LNCAP (cell line): Measurements from ENCODE around the gene LDHB.

Source experiments
- TF ChIP-seq, protein P1 (sequence below): fragments of 450-650 bp; IDR thresholded peaks from 2 replicates; pipeline ENCODE4 v1.5.1; 2017; ENCODE audit warnings: mild to moderate bottlenecking

The LDHB gene

GRCh38 chr12:21691515-21691914 is 33.9 kb upstream of the LDHB start:
- TF ChIP-seq, protein P1, sequence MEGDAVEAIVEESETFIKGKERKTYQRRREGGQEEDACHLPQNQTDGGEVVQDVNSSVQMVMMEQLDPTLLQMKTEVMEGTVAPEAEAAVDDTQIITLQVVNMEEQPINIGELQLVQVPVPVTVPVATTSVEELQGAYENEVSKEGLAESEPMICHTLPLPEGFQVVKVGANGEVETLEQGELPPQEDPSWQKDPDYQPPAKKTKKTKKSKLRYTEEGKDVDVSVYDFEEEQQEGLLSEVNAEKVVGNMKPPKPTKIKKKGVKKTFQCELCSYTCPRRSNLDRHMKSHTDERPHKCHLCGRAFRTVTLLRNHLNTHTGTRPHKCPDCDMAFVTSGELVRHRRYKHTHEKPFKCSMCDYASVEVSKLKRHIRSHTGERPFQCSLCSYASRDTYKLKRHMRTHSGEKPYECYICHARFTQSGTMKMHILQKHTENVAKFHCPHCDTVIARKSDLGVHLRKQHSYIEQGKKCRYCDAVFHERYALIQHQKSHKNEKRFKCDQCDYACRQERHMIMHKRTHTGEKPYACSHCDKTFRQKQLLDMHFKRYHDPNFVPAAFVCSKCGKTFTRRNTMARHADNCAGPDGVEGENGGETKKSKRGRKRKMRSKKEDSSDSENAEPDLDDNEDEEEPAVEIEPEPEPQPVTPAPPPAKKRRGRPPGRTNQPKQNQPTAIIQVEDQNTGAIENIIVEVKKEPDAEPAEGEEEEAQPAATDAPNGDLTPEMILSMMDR, result no peak

- TF ChIP-seq, protein P1, result no peak
Observed at GRCh38 chr12:21690704-21691368, 33.2 kb upstream of the LDHB start.

- TF ChIP-seq, protein P1, result no peak
Observed at GRCh38 chr12:21683115-21683514, 25.5 kb upstream of the LDHB start.

GRCh38 chr12:21678959-21679358 is 21.3 kb upstream of the LDHB start:
- TF ChIP-seq, protein P1, result no peak

DNA sequence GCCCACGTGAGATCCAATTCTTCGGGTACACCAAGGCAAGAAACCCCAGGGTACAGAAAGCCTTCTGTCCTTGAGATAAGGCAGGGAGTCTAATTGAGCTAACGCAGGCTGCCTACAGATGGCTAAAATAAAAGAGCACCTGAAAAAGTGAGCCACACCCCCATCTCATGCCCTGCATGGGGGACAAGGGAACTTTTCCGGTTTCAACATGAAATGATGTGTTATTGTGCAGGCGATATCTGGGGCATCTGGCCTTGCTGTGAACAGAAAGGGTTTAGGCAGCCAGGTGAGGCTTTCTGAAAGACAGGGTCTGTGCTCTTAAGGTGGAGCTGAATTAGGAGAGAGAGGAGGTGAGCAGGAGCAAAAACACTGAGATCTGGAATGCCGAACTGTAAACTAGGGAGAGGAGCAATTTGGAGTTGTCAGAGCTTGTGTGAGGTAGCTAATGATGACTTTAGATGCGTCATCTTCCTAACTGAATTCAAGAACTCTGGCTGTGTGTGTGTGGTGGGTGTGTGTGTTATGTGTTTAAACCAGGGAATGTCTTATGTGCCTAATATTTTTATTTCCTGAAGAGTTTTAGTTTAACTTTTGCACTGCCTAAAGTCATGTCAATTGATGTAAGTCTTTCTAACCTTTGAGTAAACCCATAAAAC is 20.1 kb upstream of the LDHB start:
- TF ChIP-seq, protein P1, result no peak

- TF ChIP-seq, protein P1, result no peak
Observed at GRCh38 chr12:21677204-21677603, 19.6 kb upstream of the LDHB start.

- TF ChIP-seq, protein P1, result no peak
Observed at GRCh38 chr12:21676776-21677175, 19.1 kb upstream of the LDHB start.
